Measurements from ENCODE around the gene CX3CL1.
"Not testable (repeated sequence)": the region's sequence is repeated elsewhere in the genome, so short reads cannot be mapped to it uniquely, and the experiment has no call there.

DNA sequence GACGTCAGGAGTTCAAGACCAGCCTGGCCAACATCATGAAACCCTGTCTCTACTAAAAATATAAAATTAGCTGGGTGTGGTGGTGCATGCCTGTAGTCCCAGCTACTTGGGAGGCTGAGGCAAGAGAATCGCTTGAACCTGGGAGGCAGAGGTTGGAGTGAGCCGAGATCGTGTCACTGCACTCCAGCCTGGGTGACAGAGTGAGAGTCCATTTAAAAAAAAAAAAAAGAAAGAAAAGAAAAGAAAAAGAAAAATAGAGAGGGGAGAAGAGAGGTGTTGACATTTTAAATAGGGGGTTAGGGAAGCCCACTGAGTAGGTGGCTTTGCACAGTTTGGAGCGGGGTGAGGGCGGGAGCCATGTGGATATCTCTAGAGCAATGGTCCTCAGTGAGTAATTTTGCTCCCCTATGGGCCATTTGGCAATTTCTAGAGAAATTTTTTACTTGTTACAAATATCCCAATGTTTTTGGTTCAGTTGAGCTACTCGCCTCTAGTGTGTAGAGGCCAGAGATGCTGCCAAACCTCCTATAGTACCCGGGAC, 2.7 kb downstream of the CX3CL1 start:
- TF ChIP-seq, protein P1, sequence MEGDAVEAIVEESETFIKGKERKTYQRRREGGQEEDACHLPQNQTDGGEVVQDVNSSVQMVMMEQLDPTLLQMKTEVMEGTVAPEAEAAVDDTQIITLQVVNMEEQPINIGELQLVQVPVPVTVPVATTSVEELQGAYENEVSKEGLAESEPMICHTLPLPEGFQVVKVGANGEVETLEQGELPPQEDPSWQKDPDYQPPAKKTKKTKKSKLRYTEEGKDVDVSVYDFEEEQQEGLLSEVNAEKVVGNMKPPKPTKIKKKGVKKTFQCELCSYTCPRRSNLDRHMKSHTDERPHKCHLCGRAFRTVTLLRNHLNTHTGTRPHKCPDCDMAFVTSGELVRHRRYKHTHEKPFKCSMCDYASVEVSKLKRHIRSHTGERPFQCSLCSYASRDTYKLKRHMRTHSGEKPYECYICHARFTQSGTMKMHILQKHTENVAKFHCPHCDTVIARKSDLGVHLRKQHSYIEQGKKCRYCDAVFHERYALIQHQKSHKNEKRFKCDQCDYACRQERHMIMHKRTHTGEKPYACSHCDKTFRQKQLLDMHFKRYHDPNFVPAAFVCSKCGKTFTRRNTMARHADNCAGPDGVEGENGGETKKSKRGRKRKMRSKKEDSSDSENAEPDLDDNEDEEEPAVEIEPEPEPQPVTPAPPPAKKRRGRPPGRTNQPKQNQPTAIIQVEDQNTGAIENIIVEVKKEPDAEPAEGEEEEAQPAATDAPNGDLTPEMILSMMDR (IDR thresholded peaks at IDR 0.05; ENCODE audit: extremely low read depth in 1 of 2, insufficient read depth in 1 of 2, low read depth in 1 of 2, low read length in 2 of 2), result not testable (repeated sequence)
- not testable (repeated sequence) for TF ChIP-seq EZH2 (IDR thresholded peaks at IDR 0.05; ENCODE audit: borderline replicate concordance, low read depth, low read length, severe bottlenecking); MYC (IDR thresholded peaks at IDR 0.05; ENCODE audit: low read depth, low read length); POLR2A (IDR thresholded peaks at IDR 0.05; ENCODE audit: low read depth, low read length)

Data from endothelial cell of umbilical vein (primary cell).